ENCODE data around the gene BMP8A.
"Not testable (repeated sequence)": the region's sequence is repeated elsewhere in the genome, so short reads cannot be mapped to it uniquely, and the experiment has no call there.

GRCh38 chr1:39498821-39499220 lies 7.4 kb downstream of the BMP8A start:
- TF ChIP-seq POLR2A, CTCF (IDR thresholded peaks at IDR 0.05): not testable (repeated sequence)

Measured in Peyer's patch (tissue), 4 donors.